Choroid plexus epithelial cell (primary cell): ENCODE measurements around the gene IKZF2.

Experiments
- DNase-seq: peaks from one replicate; pipeline ENCODE4 v3.0.0-alpha.2; 2010; ENCODE audit warnings: low read depth
- H3K4me3 ChIP-seq: 2 replicates; pipeline ENCODE4 v1.5.1; 2011; ENCODE audit warnings: low read depth, mild to moderate bottlenecking, control low read depth, low read length, moderate library complexity
- TF ChIP-seq, protein P1 (sequence below): conservative IDR thresholded peaks from 2 replicates; pipeline ENCODE4 v1.5.1; 2011; ENCODE audit warnings: low read depth, mild to moderate bottlenecking, control low read depth, inconsistent platforms, low read length, moderate library complexity

The IKZF2 gene

DNA sequence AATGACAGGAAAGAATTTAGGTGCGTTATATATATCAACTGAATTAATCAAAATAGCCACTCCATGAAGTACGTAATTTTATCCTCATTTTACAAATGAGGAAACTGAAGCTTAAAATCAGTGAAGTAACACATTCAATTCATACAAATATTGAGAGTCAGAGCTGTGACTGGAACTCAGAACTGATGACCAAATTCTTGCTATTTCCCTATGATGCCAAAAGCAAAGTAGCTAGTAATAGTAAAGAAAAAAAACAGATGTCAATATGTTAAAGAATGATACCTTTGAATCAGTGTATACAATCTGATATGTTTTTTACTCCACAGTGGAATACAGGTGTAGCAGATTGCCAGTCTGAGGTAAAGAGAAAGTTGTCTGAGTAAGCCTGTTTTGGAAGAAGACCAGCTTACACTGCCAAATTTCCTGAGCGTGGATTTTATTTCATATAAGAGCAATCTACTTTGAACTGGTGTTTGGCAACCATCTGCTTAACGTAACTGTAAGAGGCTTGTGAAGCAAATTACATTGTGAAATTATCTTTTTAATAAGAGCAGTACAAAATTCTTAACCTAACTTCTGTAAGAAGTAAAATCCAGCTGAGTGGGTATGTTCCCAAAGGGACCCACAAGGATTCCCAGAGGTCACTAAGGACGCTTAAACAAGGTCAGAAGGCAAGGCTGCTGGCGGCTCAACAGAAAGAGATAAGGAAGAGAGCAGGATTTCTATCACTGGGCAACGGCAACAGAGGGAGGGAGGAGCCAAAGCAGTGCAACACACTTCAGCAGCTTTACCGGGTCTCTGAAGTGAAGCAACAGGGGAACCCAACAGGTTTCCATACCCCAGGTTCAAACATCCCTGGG, 85.6 kb downstream of the IKZF2 start:
- H3K4me3 ChIP-seq = peak overlapping the region; percentile 26

DNA sequence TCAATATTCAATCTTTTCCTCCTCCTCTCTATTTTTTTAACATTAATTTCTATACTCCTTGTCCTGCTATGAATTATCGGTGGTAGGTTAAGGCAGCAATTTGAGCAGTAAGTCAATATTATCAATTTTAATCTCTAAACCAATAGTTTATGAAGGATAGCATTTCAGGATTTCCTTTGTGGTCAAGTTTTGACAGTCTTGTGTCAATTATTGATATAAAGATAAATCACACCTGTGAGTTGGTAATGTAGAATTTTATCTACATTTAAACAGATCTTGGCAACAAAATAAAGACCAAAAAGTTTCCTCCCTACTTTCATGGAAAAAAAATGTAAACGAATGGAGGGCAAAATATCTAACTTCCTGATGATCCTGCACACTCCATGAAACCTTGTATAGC, 87.3 kb downstream of the IKZF2 start:
- no peak overlapping the region for H3K4me3 ChIP-seq
- TF ChIP-seq, protein P1, sequence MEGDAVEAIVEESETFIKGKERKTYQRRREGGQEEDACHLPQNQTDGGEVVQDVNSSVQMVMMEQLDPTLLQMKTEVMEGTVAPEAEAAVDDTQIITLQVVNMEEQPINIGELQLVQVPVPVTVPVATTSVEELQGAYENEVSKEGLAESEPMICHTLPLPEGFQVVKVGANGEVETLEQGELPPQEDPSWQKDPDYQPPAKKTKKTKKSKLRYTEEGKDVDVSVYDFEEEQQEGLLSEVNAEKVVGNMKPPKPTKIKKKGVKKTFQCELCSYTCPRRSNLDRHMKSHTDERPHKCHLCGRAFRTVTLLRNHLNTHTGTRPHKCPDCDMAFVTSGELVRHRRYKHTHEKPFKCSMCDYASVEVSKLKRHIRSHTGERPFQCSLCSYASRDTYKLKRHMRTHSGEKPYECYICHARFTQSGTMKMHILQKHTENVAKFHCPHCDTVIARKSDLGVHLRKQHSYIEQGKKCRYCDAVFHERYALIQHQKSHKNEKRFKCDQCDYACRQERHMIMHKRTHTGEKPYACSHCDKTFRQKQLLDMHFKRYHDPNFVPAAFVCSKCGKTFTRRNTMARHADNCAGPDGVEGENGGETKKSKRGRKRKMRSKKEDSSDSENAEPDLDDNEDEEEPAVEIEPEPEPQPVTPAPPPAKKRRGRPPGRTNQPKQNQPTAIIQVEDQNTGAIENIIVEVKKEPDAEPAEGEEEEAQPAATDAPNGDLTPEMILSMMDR = no peak
- no peak for DNase-seq

More for the DNA sequence above, 85.6 kb downstream of the IKZF2 start:
- TF ChIP-seq, protein P1 = no peak
- peak; percentile 77 for DNase-seq

DNA sequence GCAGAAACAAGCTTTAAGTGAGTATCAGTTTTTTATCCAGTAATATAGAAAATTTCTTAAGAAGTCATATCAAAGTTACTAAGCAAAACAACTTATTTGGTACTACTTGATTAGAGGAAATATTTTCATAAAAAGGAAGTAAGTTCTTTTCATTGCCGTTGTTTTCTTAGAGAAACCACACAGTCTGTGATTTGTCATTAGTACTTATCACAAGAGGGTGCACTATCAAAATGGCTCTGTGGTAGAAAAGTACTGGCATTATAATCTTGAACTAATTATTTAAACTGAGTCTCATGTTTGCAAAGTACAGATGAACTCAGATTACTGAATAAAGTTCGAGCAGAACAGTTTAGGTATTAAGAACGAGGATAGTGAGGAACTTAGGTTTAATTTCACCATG, 93.4 kb downstream of the IKZF2 start:
- TF ChIP-seq, protein P1 = no peak
- H3K4me3 ChIP-seq = no peak overlapping the region
- DNase-seq = no peak

DNA sequence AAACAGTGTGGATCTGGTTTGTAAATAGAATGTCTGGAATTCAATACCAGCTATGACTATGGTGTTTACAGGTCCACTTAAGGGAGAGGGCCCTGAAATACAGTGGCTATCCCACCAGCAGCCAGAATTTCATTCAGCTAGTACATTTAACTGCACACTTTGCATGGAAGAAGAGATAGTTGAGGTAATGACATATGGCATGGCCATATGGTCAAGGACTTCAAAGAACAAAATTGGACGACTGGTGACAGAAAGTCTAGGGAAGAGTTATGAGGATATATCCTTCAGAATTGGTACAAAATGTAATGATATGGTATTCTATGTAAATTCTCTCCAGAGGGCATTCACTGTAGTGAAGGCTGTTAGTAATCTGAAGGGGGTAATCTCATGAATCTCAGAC, 105.0 kb downstream of the IKZF2 start:
- no peak overlapping the region for H3K4me3 ChIP-seq
- DNase-seq = no peak
- TF ChIP-seq, protein P1 = no peak

DNA sequence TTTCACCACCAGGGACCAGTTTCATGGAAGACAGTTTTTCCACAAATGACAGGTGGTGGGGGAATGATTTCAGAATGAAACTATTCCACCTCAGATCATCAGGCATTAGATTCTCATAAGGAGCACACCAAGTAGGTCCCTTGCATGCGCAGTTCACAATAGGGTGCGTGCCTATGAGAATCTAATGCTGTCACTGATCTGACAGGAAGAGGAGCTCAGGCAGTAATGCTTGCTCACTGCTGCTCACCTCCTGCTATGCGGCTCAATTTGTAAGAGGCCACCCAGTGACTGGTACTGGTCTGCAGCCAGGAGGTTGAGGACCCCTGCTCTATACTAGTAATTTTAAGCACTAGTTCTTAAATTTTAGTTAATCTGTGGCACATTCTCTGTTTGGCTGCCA, 107.8 kb downstream of the IKZF2 start:
- TF ChIP-seq, protein P1 = no peak
- H3K4me3 ChIP-seq = no peak overlapping the region
- no peak for DNase-seq

DNA sequence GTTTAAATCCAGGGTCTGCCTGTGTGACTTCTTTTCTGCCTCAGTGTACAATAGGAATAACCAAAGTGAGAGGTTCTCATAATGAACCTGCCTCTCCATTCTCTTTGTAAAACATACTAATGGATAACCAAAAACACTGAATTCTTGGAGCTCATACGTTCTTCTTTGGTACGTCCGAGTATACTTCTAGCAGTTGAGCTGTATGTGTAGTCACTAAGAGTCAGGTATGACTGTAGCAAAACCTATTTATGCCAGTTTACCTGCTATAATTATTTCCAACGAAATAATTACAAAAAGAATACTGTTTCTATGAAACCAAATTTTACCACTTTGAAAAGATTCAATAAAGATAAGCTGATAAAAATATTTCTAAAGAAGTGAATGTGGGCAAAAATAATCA, 109.2 kb downstream of the IKZF2 start:
- H3K4me3 ChIP-seq = no peak overlapping the region
- DNase-seq = no peak
- TF ChIP-seq, protein P1 = no peak

DNA sequence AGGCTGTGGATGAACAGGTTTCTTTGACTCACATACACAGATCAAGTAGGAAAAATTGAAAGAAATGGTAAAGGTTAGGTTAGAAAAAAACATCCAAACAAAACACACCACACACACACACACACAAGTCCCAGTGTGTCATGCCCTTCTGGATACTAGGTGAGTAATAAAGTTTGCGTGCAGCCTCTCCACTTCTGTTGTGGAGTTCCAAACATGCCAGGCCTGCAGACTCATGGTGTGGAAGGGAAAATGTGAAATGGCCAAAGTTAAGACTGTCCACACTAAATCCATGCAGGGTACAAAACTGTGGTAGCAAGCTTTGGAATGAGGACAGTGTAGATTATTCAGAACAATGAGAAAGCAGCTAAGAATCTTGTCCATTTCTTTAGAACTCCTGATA, 114.6 kb downstream of the IKZF2 start:
- DNase-seq = peak; percentile 57
- TF ChIP-seq, protein P1 = no peak

More for the DNA sequence above, 114.6 kb downstream of the IKZF2 start:
- H3K4me3 ChIP-seq = no peak overlapping the region
